Duodenal mucosa (tissue), 2 donors: ENCODE results near the gene HYPK.

Source experiments
- H3K27ac ChIP-seq: one replicate; pipeline ENCODE4 v1.7.0; 2013; ENCODE audit warnings: low read depth, low read length
- H3K27me3 ChIP-seq, 2 donors: one replicate each; pipeline ENCODE4 v1.7.0; 2013; ENCODE audit warnings: low read length in 2 of 2, control low read depth in 1 of 2; ENCODE audit not compliant: insufficient read depth in 2 of 2, control insufficient read depth in 1 of 2
- H3K36me3 ChIP-seq, 2 donors: one replicate each; pipeline ENCODE4 v1.7.0; 2013; ENCODE audit warnings: low read length in 2 of 2, control low read depth in 1 of 2; ENCODE audit not compliant: insufficient read depth in 2 of 2, control insufficient read depth in 1 of 2
- H3K4me1 ChIP-seq, 2 donors: one replicate each; pipeline ENCODE4 v1.7.0; 2013; ENCODE audit warnings: low read length in 2 of 2, control low read depth in 1 of 2; ENCODE audit not compliant: insufficient read depth in 2 of 2, control insufficient read depth in 1 of 2
- H3K4me3 ChIP-seq, 2 donors: one replicate each; pipeline ENCODE4 v1.7.0; 2013; ENCODE audit warnings: low read length in 2 of 2, low read depth in 1 of 2
- H3K9ac ChIP-seq, 2 donors: one replicate each; pipeline ENCODE4 v1.7.0; 2013; ENCODE audit warnings: low read length in 2 of 2, low read depth in 1 of 2
- H3K9me3 ChIP-seq, 2 donors: one replicate each; pipeline ENCODE4 v1.7.0; 2013; ENCODE audit warnings: low read length in 2 of 2, control low read depth in 1 of 2; ENCODE audit not compliant: control insufficient read depth in 1 of 2

The HYPK gene

GRCh38 chr15:43776101-43776717 is 24.2 kb upstream of the HYPK start:
- Histone ChIP-seq H3K9ac (peak overlapping the region; percentile 93 to 99), H3K27ac (peak overlapping the region; percentile 87), H3K36me3 (peaks cover 12 to 33% of the 10 kb centered on the region in 2 donors), H3K4me1 (peaks cover 8 to 28% of the 10 kb centered on the region in 2 donors), H3K9me3 (no peaks in the 10 kb centered on the region), H3K4me3 (peak overlapping the region; percentile 90 to 93), H3K27me3 (no peaks in the 10 kb centered on the region)

GRCh38 chr15:43776718-43777266 is 23.6 kb upstream of the HYPK start, which contains the start of gene ELL3:
Gene ELL3, minus strand, starts transcription at chr15:43776966. Its CDS starts 65 bp downstream, at chr15:43776901.
- Histone ChIP-seq H3K36me3 (peaks cover 8 to 28% of the 10 kb centered on the region in 2 donors), H3K9ac (peak within 1 kb of the TSS; percentile 93 to 99), H3K27ac (peak within 1 kb of the TSS; percentile 88)

GRCh38 chr15:43777267-43777914 is 23.0 kb upstream of the HYPK start:
- Histone ChIP-seq H3K27ac (peak overlapping the region; percentile 88), H3K9ac (peak overlapping the region; percentile 86 to 93), H3K4me1 (peaks cover 0 to 22% of the 10 kb centered on the region in 2 donors), H3K4me3 (peak overlapping the region; percentile 90 to 93), H3K9me3 (no peaks in the 10 kb centered on the region), H3K36me3 (peaks cover 5 to 22% of the 10 kb centered on the region in 2 donors), H3K27me3 (no peaks in the 10 kb centered on the region)

More at GRCh38 chr15:43776718-43777266, 23.6 kb upstream of the HYPK start, which contains the start of gene ELL3:
- Histone ChIP-seq H3K9me3 (no peaks in the 10 kb centered on the region), H3K27me3 (no peaks in the 10 kb centered on the region), H3K4me1 (peaks cover 4 to 24% of the 10 kb centered on the region in 2 donors), H3K4me3 (peak within 1 kb of the TSS; percentile 90 to 93)

GRCh38 chr15:43779016-43779415 is 21.4 kb upstream of the HYPK start:
- H3K9me3 ChIP-seq, result no peaks in the 10 kb centered on the region
- H3K27me3 ChIP-seq, result no peaks in the 10 kb centered on the region
- no peak overlapping the region for H3K27ac ChIP-seq
- H3K4me1 ChIP-seq, result peaks cover 0 to 22% of the 10 kb centered on the region in 2 donors
- no peak overlapping the region for H3K4me3 ChIP-seq
- H3K36me3 ChIP-seq, result peaks cover 0 to 7% of the 10 kb centered on the region in 2 donors
- no peak overlapping the region for H3K9ac ChIP-seq

- Histone ChIP-seq H3K9ac (no peak overlapping the region), H3K27ac (no peak overlapping the region), H3K27me3 (no peaks in the 10 kb centered on the region), H3K4me1 (peaks cover 14 to 16% of the 10 kb centered on the region in 2 donors), H3K9me3 (no peaks in the 10 kb centered on the region), H3K36me3 (peaks cover 5 to 9% of the 10 kb centered on the region in 2 donors), H3K4me3 (no peak overlapping the region)
These were observed 11.0 kb upstream of the HYPK start for GRCh38 chr15:43789409-43789808.

GRCh38 chr15:43791993-43792760 is 8.2 kb upstream of the HYPK start, which contains the start of gene SERF2:
Gene SERF2, plus strand, starts transcription at chr15:43792320. Its CDS starts 57 bp downstream, at chr15:43792377.
- H3K9ac ChIP-seq, result peak within 1 kb of the TSS; percentile 100
- H3K36me3 ChIP-seq, result peaks cover 24 to 32% of the 10 kb centered on the region in 2 donors
- H3K9me3 ChIP-seq, result no peaks in the 10 kb centered on the region
- H3K4me1 ChIP-seq, result peaks cover 26% of the 10 kb centered on the region in 2 donors
- peak within 1 kb of the TSS; percentile 99 for H3K4me3 ChIP-seq
- H3K27me3 ChIP-seq, result no peaks in the 10 kb centered on the region
- H3K27ac ChIP-seq, result peak within 1 kb of the TSS; percentile 99

- Histone ChIP-seq H3K36me3 (peaks cover 24 to 37% of the 10 kb centered on the region in 2 donors), H3K9ac (peak overlapping the region; percentile 100), H3K27me3 (no peaks in the 10 kb centered on the region), H3K4me1 (peaks cover 30% of the 10 kb centered on the region in 2 donors), H3K9me3 (no peaks in the 10 kb centered on the region), H3K4me3 (peak overlapping the region; percentile 99), H3K27ac (peak overlapping the region; percentile 99)
These were observed 7.5 kb upstream of the HYPK start for GRCh38 chr15:43792761-43793476.

GRCh38 chr15:43793647-43794046 is 6.8 kb upstream of the HYPK start:
- peak overlapping the region; percentile 99 for H3K4me3 ChIP-seq
- peaks cover 24 to 37% of the 10 kb centered on the region in 2 donors for H3K36me3 ChIP-seq

GRCh38 chr15:43794269-43795037 is 5.9 kb upstream of the HYPK start:
- H3K9me3 ChIP-seq, result no peaks in the 10 kb centered on the region
- no peaks in the 10 kb centered on the region for H3K27me3 ChIP-seq
- H3K4me3 ChIP-seq, result peak overlapping the region in 1 of 2 donors; percentile 15
- H3K4me1 ChIP-seq, result peaks cover 39 to 42% of the 10 kb centered on the region in 2 donors
- peaks cover 24 to 39% of the 10 kb centered on the region in 2 donors for H3K36me3 ChIP-seq
- H3K9ac ChIP-seq, result peak overlapping the region in 1 of 2 donors; percentile 100
- H3K27ac ChIP-seq, result peak overlapping the region; percentile 22

More at GRCh38 chr15:43793647-43794046, 6.8 kb upstream of the HYPK start:
- Histone ChIP-seq H3K27ac (peak overlapping the region; percentile 99), H3K27me3 (no peaks in the 10 kb centered on the region), H3K9ac (peak overlapping the region; percentile 100), H3K4me1 (peaks cover 35 to 37% of the 10 kb centered on the region in 2 donors), H3K9me3 (no peaks in the 10 kb centered on the region)
